Fibroblast of mammary gland (primary cell): ENCODE results near the gene VIT.

ENCODE experiments used
- DNase-seq: peaks from one replicate; pipeline ENCODE4 v3.0.0-alpha.2; 2010; ENCODE audit warnings: low read depth
- H3K4me3 ChIP-seq: 2 replicates; pipeline ENCODE4 v1.5.1; 2011; ENCODE audit warnings: low read depth, mild to moderate bottlenecking, low read length, moderate library complexity; ENCODE audit not compliant: control insufficient read depth
- TF ChIP-seq, protein P1 (sequence below): conservative IDR thresholded peaks from 2 replicates; pipeline ENCODE4 v1.5.1; 2011; ENCODE audit warnings: low read depth, low read length, inconsistent platforms; ENCODE audit not compliant: control insufficient read depth, insufficient read depth

The VIT gene

DNA sequence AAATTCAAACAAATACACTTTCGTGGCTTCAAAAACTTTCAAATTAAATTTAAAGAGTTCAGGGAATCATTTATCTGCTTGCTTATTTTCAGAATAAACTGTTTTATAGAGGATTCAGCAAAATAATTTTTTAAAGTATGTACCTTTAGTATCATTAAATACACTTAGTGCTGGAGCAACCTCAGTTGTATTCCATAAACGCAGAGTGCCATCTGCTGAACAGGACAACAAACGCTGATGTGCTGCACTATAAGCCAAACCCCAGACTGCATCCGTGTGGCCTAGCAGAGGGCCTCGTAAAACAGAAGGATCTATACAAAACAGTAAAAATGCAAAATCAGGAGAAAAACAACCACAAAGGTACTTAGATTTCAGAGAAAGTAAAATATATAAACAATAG is 161.2 kb downstream of the VIT start:
- TF ChIP-seq, protein P1, sequence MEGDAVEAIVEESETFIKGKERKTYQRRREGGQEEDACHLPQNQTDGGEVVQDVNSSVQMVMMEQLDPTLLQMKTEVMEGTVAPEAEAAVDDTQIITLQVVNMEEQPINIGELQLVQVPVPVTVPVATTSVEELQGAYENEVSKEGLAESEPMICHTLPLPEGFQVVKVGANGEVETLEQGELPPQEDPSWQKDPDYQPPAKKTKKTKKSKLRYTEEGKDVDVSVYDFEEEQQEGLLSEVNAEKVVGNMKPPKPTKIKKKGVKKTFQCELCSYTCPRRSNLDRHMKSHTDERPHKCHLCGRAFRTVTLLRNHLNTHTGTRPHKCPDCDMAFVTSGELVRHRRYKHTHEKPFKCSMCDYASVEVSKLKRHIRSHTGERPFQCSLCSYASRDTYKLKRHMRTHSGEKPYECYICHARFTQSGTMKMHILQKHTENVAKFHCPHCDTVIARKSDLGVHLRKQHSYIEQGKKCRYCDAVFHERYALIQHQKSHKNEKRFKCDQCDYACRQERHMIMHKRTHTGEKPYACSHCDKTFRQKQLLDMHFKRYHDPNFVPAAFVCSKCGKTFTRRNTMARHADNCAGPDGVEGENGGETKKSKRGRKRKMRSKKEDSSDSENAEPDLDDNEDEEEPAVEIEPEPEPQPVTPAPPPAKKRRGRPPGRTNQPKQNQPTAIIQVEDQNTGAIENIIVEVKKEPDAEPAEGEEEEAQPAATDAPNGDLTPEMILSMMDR, result no peak
- no peak overlapping the region for H3K4me3 ChIP-seq
- no peak for DNase-seq

DNA sequence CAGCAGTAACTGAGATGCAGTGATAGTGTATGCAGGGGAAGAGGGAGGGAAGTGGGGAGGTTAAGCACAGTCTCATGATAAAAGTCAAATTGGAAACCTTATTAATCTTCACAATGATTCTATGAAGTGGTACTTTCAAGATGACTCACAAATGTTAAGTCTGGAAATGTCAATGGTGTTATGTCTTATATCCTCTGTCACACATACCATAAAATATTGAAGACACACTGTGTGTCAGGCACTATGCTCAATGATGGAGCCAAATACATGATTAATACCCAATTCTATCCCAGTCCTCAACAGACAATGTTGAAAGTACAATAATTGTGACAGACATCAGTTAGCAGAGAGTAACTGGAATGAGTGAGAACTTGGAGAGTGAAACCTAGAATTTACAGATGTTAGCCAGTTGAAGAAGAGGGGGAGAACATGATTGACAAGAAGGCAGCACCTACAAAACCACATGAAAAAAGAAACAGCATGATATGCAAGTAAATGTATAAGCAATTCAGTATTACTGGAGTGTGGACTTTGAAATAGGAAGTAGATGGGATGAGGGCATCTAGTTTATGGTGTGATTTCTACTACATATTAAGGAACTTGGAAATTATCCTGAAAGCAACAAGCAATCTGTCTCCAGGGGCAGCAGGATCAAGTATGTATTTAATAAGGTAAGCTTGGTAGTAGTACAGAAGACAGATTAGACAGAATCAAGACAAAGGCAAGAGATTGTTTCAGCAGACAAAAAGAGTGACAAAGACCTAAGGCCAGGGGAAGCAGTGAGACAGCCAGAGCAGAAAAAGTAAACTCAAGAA is 162.3 kb downstream of the VIT start:
- TF ChIP-seq, protein P1, result no peak
- no peak for DNase-seq
- no peak overlapping the region for H3K4me3 ChIP-seq

DNA sequence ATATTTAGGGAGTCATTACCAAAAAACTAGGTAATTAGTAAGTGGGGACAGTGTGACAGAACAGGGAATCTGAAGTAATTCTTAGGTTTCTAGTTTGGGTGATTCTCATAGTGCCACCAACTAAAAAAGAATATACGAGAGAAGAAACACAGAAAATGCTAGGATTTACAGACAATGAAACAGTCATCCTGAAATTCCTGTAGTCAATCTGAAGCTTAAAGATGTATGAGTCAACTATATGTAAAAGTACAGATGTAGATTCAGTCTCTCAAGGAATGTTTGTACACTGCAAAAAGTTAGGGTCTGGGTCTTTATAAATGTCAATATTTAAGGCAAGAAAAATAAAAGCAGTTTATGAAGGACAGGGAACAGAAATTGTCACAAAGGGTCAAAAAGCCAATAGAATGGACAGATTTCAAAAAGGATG is 162.9 kb downstream of the VIT start:
- DNase-seq, result no peak
- H3K4me3 ChIP-seq, result no peak overlapping the region
- TF ChIP-seq, protein P1, result no peak

DNA sequence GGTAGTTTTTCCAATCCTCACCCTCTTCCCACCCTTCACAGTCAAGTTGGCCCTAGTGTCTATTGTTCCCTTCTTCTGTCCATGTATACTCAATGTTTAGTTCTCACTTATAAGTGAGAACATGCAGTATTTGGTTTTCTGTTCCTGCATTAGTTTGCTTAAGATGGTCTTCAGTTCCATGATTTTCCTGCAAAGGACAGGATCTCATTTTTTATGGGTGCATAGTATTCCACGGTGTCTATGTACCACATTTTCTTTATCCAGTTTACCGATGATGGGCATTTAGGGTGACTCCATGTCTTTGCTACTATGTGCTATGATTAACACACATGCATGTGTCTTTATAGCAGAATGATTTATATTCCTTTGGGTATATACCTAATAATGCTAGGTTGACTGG is 165.4 kb downstream of the VIT start:
- H3K4me3 ChIP-seq, result no peak overlapping the region
- TF ChIP-seq, protein P1, result no peak
- DNase-seq, result no peak
